HG03139 (cell line): Measurements from ENCODE around the gene ARNT2.

Experiments used
- ATAC-seq: cut with Tn5 transposase; IDR thresholded peaks from one replicate; pipeline ENCODE4 v1.9.1; 2021; ENCODE audit not compliant: unreplicated experiment

ARNT2 gene

DNA sequence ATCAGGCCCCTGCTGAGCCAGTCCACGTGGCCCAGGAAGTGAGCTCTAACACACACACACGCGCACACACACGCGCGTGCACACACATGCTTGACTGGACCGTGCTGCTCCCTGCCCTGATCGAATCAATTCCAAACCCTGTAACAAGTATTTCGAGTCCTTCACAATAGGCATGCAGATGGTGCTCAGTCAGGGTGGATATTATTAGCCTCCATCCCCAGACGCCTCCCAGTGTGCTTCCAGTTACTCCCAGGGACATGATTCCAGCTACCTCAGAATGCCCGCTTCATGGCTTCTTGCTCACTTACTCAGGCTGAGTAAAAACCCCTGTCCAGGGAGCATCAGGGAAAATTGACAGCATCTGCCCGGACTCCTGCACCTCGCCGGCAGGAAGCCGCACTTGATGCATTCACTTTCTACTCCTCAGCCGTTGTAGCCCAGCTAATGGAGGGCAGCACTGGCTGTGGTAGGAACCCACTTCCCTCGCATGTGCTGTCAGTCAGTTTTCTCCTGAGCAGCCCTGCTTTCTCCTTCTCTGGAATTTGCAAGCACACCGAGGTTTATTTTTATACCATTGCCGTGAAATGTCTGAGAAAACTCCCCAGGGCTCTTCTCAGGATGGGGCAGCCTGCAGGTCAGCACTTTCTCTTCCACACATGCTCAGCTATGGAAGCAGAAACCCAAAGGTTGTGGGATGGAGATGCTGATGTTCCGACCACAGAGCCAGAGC is 164.9 kb downstream of the ARNT2 start:
- ATAC-seq = no peak

DNA sequence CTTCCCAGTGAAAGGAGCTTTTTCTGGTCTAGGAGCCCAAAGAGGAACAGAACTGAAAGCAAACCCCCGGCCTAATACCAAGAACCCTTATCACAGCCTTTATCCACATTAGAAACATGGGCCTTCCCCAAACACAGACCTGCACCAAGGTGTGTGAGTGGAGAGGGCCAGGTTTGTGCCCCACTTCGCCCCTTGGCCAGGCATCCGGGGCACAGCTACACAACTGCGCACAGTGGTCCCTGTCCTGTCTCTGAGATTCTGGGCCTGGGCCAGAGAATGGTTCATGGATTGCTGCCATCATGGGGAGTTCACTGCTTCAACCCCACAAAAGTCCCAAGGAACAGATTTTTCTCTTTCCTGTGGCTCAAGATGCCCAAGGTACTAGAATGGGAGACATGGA is 165.5 kb downstream of the ARNT2 start:
- ATAC-seq = no peak

DNA sequence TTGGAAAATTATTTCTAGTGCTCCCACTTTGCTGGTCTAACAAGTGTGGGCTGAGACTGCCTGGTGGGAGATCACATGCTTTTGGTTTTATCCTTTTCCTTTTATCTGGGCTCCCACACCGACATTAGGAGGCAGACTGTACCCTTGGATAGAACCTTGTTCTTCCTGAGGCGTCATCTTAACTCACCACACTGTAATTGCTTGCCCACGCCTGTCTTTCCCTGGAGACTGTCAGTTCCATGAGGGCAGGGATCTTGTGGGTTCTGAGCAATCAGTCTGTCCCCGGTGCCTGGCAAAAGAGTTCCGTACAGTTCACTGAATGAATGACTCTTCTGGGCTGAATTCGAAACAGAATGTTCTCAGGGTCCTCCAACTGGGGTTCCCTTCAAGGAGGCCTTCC is 166.4 kb downstream of the ARNT2 start:
- ATAC-seq = no peak

DNA sequence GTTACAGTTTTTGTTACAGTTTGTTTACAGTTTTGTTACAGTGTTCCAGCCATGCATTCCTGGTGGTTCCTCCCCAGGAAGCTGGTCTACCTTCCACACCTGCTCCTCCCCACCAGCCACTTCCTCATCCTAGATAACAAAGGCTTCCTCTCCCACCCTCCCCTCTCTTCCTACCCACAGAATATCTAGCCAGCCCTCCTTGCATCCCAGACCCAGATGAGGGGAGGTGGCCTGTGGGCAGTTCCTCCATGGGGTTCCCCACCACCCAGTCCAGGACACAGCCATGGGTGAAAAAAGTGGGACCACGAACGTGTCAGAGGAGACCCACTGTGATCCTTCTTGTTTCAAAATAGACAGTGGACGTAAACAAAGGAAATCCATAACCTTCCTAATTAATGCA is 168.2 kb downstream of the ARNT2 start:
- no peak for ATAC-seq

DNA sequence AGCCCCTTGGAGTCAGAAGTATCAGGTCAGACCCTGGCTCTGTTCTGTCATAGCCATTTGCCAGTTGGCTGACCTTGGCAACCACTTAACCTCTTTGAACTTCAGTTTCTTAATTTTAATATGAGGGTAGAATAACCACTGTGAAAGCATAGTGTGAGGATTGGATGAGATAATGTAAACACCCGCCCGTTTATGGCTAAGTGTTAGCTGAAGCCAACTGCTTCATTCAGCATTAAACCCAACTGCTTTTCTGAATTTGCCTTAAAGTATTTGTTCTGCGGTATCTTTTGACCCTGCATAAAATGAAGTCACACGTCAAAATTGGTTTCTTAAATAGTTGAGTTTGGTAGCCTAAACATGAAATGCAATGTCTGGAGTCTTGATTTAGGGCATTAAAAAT is 169.4 kb downstream of the ARNT2 start:
- no peak for ATAC-seq

DNA sequence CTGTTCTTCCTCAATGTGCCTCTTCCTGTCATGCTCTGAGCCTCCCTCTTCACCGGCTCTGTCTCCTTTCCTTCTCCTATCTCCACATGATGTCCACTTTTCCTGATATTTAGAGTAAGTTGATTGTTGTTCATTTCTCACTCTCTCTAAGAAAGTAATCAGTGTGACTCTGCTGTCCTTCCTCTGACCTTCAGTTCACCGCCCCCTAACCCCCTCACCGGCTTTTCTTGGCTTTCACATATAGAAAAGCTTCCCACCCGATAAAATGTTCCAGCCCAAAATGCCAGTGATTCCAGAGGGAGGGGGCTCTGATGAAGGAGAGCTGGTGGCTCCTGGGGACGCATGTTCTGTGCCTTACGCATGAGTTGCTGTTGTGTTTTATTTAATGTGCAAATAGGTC is 170.4 kb downstream of the ARNT2 start:
- ATAC-seq = no peak

DNA sequence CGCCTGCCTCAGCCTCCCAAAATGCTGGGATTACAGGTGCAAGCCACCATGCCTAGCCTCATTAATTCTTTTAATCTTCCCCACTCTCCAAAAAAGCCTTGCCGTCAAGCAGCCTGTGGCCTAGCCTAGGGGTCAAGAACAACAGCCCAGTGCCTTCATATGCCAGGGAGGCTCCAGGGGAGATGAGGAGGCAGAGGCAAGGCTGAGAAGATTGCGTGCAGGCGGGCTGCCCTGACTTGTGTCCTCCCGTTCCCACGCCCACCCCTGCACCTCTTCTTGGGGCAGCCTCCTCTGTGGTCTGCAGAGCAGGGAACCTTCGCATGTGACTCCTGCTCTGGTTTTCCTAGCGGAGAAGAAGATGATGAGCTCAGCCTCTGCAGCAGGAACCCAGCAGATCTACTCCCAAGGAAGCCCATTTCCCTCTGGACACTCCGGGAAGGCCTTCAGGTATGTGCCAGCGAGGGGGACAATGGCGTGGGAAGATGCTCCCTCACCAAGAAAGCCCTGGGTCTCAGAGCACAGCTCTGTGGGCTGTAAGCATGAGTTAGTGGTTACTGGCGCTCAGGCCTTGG is 172.4 kb downstream of the ARNT2 start:
- no peak for ATAC-seq

DNA sequence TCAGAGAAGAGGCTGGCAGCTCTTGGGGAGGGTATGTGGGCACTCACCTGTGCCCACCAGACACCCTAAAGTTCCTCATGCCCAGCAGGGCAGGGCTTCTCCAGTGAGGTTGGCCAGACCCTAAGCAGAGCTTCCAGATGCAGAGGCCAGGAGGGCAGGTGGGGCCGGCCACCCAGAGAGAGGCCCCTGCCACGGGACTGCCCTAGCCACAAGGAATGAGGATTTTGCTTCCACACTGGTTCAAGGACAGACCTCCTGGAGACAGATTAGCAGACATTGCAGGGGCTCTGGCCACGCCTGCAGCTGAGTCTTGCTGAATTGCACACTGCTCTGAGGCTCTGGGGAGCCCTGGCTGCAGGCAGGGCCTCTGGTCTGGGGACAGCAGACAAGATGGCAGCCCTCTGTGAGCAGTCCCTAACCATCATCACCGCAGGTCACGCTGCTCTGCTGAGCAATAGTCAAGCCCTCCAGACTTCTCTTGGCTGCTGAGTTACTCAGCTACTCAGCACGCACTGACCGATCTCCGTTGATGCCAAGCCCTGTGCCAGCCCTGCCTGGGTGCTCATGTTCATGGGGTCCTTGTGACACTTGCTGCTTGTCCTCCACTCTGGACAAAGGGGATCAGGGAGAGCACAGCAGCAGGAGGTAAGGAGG is 173.5 kb downstream of the ARNT2 start:
- no peak for ATAC-seq

DNA sequence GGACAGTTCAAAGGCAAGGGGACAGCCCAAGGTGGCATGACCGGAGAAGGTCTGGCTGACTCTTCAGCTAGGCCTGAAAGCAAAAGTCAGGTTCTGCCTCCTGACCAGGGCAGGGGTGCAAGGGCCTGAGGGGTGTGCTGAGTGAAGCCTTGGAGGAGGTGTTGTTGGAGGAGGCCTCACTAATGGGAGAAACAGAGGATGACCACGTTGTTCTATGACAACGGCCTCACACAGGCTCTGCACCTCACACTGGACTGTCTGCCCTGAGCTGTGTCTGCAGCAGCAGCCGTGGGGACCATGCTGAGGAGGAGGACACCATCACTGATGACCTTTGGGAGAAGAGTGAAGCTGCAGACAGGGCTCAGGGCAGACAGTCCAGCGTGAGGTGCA is 174.0 kb downstream of the ARNT2 start:
- no peak for ATAC-seq

DNA sequence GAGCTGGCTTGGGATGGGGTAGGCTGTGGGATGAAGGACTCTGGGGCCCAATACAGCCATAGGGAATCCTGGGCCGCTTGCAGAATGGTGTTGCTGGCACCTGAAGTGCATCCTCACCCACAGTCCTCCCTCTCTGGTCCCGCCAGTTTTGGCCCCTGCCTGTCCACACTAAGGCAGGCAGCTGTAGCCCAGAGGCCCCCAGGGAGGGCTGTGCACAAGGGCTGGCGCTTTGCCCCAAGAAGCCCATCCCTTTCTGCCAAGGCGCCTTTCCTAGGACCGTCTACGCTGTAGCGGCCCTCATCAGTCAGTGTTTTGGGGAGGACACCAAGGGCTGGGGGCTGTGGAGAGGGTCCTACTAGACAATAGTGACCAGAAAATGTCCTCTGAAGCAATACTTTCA is 174.7 kb downstream of the ARNT2 start:
- ATAC-seq = no peak

DNA sequence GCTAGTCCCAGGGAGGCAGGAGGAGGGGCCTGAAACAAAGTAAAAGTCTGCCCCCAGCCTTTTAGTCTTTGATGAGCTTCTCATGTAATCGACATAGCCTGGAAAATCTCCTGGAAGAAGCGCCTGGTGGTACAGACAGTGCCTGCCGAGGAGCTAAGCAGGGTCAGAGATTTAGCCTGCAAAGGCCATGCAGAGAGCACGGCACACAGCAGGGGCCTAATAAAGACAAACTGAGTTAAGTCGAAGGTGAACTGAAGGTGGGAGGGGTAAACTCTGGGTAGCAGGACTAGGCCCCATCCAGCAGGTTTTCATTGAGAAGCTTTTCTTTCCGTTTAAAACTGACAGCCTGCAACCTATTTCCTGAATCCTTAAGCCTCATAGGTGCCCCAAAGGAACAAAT is 175.4 kb downstream of the ARNT2 start:
- no peak for ATAC-seq

DNA sequence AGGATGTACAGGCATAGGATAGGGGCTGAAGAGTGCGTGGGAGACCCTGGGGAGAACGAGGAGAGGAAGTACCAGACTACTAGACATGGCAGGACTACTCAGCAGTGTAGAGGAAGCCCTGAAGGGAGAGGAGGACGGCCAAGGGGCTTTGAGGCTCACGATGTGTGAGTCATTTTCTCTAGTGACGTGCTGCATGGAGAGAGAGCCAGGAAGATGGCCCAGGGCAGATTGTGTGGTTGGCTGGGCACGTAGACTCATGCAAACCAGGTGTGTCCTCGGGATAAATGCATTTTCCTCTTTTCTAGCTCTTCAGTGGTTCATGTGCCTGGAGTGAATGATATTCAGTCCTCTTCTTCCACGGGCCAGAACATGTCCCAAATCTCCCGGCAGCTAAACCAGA is 175.9 kb downstream of the ARNT2 start:
- ATAC-seq = no peak

DNA sequence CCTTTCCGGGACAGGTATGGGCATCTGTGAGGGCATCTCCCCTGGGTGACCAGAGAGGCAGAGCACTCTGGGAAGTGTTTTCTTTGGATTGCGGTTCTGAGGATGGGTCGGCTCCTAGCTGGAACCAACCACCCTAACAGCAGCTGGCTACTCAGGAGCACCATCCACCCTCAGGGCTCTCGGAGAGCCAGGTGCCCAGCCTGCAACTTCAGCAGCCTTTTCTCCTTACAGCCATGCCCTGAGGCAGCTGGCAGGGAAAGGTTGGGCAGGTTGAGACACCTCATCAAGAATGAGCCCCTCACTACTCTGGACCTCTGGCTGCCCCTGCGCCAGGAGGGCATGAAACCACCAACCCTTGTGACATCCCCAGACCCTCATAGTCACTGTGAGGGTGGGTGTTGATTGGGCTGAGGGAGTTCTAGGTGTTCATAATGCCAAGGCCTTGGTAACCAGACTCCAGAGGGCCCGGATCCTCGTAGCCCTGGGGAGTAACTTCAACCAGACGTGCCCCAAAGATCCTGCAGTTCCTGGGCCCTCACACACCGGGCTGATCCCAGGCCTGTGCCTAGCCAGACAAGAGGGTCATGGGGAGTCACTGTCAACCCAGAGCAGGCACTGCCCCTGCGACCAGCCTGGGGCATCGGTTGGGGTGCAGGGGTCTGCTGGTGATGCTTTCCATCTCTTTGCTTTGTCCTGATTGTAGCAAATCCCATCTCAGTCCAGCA is 176.5 kb downstream of the ARNT2 start:
- no peak for ATAC-seq

DNA sequence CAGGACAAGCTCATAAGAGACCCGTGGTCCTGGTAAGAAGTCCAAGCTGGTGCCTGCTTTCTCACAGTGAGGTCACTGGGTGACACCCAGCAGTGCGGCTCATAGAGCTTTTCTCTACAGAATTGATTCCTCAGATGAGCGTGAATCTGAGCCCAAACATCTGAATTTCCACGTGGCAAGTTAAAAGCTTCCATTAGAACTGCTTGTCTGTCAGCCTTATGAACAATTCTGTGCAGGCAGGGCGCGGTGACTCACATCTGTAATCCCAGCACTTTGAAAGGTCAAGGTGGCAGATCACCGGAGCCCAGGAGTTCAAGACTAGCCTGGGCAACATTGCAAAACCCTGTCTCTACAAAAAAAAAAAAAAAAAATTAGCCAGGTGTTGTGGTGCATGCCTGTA is 177.8 kb downstream of the ARNT2 start:
- no peak for ATAC-seq

DNA sequence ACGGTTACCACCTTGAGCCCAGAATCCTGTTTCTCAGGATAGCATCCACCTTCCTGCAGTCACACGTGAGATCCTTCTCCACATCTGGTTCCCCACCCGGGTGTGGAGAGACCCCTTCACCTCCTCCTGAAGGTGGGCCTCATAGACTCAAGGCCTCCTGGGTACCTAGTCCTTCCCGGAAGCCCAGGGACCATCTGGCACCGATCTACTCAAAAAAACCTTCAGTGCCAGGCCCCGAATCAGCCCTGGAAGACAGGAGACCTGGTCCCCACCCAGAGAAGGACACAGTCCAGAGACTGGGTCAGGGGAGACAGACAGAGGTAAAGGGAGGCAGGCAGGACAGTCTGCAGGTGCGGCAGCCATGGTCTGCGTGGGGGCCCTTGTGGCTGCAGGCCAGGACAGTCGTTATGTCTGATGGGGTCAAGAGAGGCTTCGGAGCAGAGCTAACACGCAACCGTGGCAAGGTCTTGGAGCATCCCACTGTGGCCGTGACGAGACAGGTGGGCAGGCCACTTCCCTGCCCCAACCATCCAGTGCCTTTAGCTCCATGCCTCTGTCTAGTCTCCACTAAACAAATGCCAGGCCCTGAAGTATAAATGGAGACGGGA is 178.7 kb downstream of the ARNT2 start:
- no peak for ATAC-seq

DNA sequence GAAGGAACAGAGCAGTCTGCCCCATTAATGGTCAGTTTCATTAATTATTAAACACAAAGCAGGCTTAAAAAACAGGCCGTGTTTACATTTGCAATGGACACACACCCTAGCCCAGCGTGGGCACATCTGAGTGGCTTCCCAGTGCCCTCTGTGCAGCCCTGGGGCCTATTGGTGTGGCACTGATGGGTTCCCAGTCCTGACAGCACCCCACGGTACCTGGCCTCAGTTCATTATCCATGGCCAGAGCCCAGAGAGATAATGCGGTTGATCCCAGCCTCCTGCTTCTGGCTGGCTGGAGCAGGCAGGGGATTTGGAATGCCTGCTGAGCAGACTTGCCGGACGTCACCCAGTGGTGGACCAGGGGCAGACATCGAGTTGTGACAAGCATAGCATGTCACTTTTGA is 180.4 kb downstream of the ARNT2 start:
- no peak for ATAC-seq

DNA sequence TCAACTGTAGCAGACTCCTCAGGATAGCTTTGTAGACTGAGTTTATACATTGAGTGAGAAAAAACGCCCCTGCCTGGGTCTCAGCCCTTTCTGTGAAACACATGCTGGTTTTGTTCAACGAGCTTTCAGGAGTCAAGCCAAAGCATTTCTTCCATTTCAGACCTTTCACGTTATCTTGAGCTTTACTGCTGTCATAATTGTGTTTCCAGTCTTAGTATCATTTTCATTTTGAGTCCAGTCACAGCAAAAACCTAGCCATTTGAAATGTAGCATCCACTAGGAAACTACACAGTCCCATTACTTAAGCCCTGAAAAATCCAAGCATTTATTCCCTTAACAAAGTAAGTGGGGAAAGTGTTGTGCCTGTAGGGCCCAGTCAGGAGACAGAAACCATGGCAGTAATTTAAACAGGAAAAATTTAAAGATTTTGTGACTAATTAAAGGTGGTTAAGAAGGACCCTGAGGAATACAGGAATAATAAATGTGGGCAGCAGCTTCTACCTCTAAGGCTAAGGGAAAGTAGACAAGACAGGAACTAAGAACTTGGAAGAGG is 180.9 kb downstream of the ARNT2 start:
- no peak for ATAC-seq

DNA sequence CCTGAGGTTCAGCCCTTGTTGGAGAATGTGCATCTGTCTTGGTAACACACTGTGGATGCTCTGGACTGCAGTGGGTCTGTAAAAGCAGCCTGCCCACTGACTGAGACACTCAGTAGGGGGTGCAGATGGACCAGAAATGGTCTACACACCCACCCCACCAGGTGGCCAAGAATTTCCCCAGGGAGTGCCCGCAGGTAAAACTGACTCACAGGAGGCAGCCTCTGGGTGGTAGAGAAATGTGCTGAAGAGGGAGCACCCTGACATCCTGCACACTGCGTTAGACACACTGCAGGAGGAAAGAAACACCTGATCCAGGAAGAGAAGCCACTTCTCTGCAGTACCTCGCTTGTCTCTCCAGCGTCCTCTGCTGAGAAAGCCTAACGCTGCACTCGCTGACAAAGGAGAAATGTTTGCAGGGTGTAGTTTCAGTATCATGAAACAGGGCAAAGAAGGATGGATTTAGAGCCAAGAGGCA is 181.4 kb downstream of the ARNT2 start:
- ATAC-seq = no peak

DNA sequence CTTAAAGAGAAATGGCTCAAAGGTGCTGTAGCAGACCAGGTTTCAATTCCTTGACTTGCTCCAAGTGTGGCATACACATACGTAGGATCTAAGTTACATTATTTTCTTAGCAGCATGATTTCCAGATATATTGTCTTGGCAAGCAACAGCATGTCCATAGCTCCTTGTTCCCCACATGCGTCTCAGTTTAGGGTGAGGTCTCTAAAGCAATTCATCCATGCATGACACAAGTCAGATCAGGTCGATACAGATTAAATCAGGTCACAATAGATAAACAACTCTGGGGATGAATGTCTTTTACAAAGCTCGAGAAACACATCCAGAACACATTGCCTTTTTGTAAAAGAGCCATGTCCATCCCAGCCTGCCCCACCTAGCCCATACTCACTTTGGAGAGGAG is 182.0 kb downstream of the ARNT2 start:
- ATAC-seq = no peak

DNA sequence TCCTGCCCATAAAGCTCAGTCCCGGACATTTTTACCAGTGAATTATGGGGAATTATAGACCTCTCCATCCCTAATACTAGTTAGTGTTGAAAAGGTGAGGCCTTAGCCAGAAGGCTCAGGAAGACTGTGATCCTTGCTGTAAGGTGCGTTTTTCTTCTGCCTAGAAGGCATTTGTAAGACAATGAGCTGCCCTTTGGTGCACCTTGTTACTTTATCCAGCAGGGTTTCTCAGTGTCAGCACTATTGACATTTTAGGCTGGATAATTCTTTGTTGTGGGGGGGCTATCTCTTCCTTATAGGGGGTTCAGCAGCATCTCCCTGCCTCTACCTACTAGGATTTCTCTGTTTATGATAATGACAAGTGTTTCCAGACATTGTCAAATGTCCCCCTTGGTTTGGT is 182.8 kb downstream of the ARNT2 start:
- no peak for ATAC-seq

DNA sequence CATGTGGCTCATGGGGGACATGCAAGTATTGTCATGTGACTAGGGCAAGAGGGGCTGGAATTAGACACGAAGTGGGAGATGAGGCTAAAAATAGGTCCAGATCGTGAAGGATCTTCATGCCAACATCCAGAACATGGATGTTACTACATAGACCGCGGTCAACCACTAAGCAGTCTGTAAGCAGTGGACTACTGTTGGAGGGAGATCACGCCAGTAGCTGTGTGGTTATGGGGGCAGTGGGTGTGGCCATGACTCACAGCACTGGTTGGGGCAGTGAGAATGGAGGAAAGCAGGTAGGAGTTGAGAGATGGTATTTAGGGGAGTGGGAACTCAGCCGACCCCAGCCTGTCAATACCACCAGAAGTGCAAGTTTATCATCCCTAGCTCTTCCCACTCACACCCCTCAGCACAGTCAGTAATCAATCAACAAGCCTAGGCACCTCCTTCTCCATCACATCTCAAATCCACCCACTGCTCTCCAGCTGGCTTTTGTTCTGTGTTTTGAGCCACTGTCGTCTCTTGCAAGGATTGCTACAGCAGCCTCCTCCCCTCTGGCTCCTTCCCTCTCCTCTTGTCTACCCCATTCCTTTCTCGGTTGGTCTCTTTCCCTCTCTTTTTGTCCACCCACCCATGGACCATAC is 183.8 kb downstream of the ARNT2 start:
- no peak for ATAC-seq
